GM12878 (cell line): ENCODE results near the gene OR1L8.

ENCODE experiments used
- BCLAF1 ChIP-seq: fragments of 450-650 bp; IDR thresholded peaks from 2 replicates; pipeline ENCODE4 v1.6.1; 2017; ENCODE audit warnings: antibody characterized with exemption, mild to moderate bottlenecking, moderate library complexity
- CEBPB ChIP-seq, 2 experiments: fragments of 150-350 bp in 1 of 2; IDR thresholded peaks; 2 replicates each; pipeline ENCODE4 v1.6.1; 2012 to 2014; ENCODE audit warnings: low read depth in 2 of 2, low read length in 2 of 2, borderline replicate concordance in 1 of 2, inconsistent platforms in 1 of 2
- CHD1 ChIP-seq: IDR thresholded peaks from 2 replicates; pipeline ENCODE4 v1.6.1; 2012; ENCODE audit warnings: low read depth, low read length, improper control_type of control experiment
- CHD2 ChIP-seq: IDR thresholded peaks from 2 replicates; pipeline ENCODE4 v1.6.1; 2011; ENCODE audit warnings: low read depth, low read length, improper control_type of control experiment, borderline replicate concordance
- EGR1 ChIP-seq, 2 experiments: IDR thresholded peaks; 1 replicate in 1 of 2; 2 replicates in 1 of 2; pipeline ENCODE4 v1.6.1; 2011 to 2012; ENCODE audit warnings: low read depth in 2 of 2, low read length in 2 of 2, borderline replicate concordance in 1 of 2, mild to moderate bottlenecking in 1 of 2, moderate library complexity in 1 of 2
- ETV6 ChIP-seq, 2 experiments: fragments of 450-650 bp in 1 of 2; IDR thresholded peaks in 1 of 2; conservative IDR thresholded peaks in 1 of 2; 2 replicates each; pipeline ENCODE4 v1.6.1; 2014; ENCODE audit warnings: antibody characterized with exemption in 1 of 2, borderline replicate concordance in 1 of 2, low read depth in 1 of 2, mild to moderate bottlenecking in 1 of 2, moderate library complexity in 1 of 2
- EZH2 ChIP-seq: IDR thresholded peaks from 2 replicates; pipeline ENCODE4 v1.6.1; 2012; ENCODE audit warnings: low read depth, mild to moderate bottlenecking, control low read depth, inconsistent platforms, low read length, borderline replicate concordance; ENCODE audit not compliant: control insufficient read depth
- JUND ChIP-seq: IDR thresholded peaks from 2 replicates; pipeline ENCODE4 v1.6.1; 2012; ENCODE audit warnings: low read depth, mild to moderate bottlenecking, low read length, improper control_type of control experiment, moderate library complexity
- MAX ChIP-seq: IDR thresholded peaks from 2 replicates; pipeline ENCODE4 v1.6.1; 2012; ENCODE audit warnings: low read depth, low read length, improper control_type of control experiment
- PAX5 ChIP-seq: IDR thresholded peaks from 2 replicates; pipeline ENCODE4 v1.6.1; 2011; ENCODE audit warnings: low read depth, low read length, borderline replicate concordance
- PML ChIP-seq: IDR thresholded peaks from 2 replicates; pipeline ENCODE4 v1.6.1; 2012; ENCODE audit warnings: low read length, inconsistent platforms
- POLR2AphosphoS5 ChIP-seq: IDR thresholded peaks from 2 replicates; pipeline ENCODE4 v1.6.1; 2011; ENCODE audit warnings: mild to moderate bottlenecking, low read length, inconsistent platforms
- YY1 ChIP-seq: IDR thresholded peaks from 2 replicates; pipeline ENCODE4 v1.6.1; 2011; ENCODE audit warnings: low read depth, mild to moderate bottlenecking, low read length

GRCh38 chr9:122580360-122580759 is 2.8 kb downstream of the OR1L8 start:
- no peak for TF ChIP-seq CHD1
- no peak for TF ChIP-seq CHD2
- no peak for TF ChIP-seq EGR1 (IDR thresholded peaks at IDR 0.05; ENCODE audit: borderline replicate concordance in 1 of 2, low read depth in 2 of 2, low read length in 2 of 2)
- no peak for TF ChIP-seq PAX5
- no peak for TF ChIP-seq YY1
- TF ChIP-seq BCLAF1: no peak
- no peak for TF ChIP-seq JUND
- TF ChIP-seq ETV6 (conservative IDR thresholded peaks at IDR 0.05 in 1 of 2, IDR thresholded peaks at IDR 0.05 in 1 of 2; ENCODE audit: borderline replicate concordance in 1 of 2, low read depth in 1 of 2): no peak
- no peak for TF ChIP-seq EZH2
- no peak for TF ChIP-seq POLR2AphosphoS5
- no peak for TF ChIP-seq PML
- TF ChIP-seq MAX: no peak
- no peak for TF ChIP-seq CEBPB (IDR thresholded peaks at IDR 0.05; ENCODE audit: borderline replicate concordance in 1 of 2, low read depth in 2 of 2, low read length in 2 of 2)
